ENCODE measurements around the gene OSBPL3.

Gene OSBPL3

GRCh38 chr7:24779283-24779655 lies 200.7 kb downstream of the OSBPL3 start:
- H3K27ac ChIP-seq (ENCODE audit: low read length), result no peak overlapping the region
- H3K9ac ChIP-seq (ENCODE audit: low read length in 2 of 2), result no peak overlapping the region

GRCh38 chr7:24778543-24779282 lies 201.3 kb downstream of the OSBPL3 start:
- peaks cover 0 to 6% of the 10 kb centered on the region in 2 donors for H3K9me3 ChIP-seq (ENCODE audit: control insufficient read depth in 2 of 2, low read length in 2 of 2)
- no peak overlapping the region for H3K9ac ChIP-seq (ENCODE audit: low read length in 2 of 2)
- no peaks in the 10 kb centered on the region for H3K27me3 ChIP-seq (ENCODE audit: control insufficient read depth in 1 of 2, insufficient read depth in 2 of 2, low read length in 2 of 2)
- H3K4me3 ChIP-seq (ENCODE audit: low read length in 2 of 2), result no peak overlapping the region
- H3K27ac ChIP-seq (ENCODE audit: low read length), result no peak overlapping the region
- H3K4me1 ChIP-seq (ENCODE audit: control insufficient read depth, insufficient read depth, low read length), result no peaks in the 10 kb centered on the region
- no peaks in the 10 kb centered on the region for H3K36me3 ChIP-seq (ENCODE audit: control insufficient read depth in 2 of 2, insufficient read depth in 2 of 2, low read length in 2 of 2)

More at GRCh38 chr7:24779283-24779655, 200.7 kb downstream of the OSBPL3 start:
- Histone ChIP-seq H3K36me3 (ENCODE audit: control insufficient read depth in 2 of 2, insufficient read depth in 2 of 2, low read length in 2 of 2) (no peaks in the 10 kb centered on the region), H3K4me1 (ENCODE audit: control insufficient read depth, insufficient read depth, low read length) (no peaks in the 10 kb centered on the region), H3K4me3 (ENCODE audit: low read length in 2 of 2) (no peak overlapping the region), H3K9me3 (ENCODE audit: control insufficient read depth in 2 of 2, low read length in 2 of 2) (peaks cover 0 to 7% of the 10 kb centered on the region in 2 donors), H3K27me3 (ENCODE audit: control insufficient read depth in 1 of 2, insufficient read depth in 2 of 2, low read length in 2 of 2) (no peaks in the 10 kb centered on the region)

GRCh38 chr7:24777806-24778205 lies 202.2 kb downstream of the OSBPL3 start:
- Histone ChIP-seq H3K27ac (ENCODE audit: low read length) (no peak overlapping the region), H3K4me3 (ENCODE audit: low read length in 2 of 2) (no peak overlapping the region), H3K4me1 (ENCODE audit: control insufficient read depth, insufficient read depth, low read length) (no peaks in the 10 kb centered on the region), H3K9ac (ENCODE audit: low read length in 2 of 2) (no peak overlapping the region), H3K36me3 (ENCODE audit: control insufficient read depth in 2 of 2, insufficient read depth in 2 of 2, low read length in 2 of 2) (no peaks in the 10 kb centered on the region), H3K27me3 (ENCODE audit: control insufficient read depth in 1 of 2, insufficient read depth in 2 of 2, low read length in 2 of 2) (no peaks in the 10 kb centered on the region), H3K9me3 (ENCODE audit: control insufficient read depth in 2 of 2, low read length in 2 of 2) (no peaks in the 10 kb centered on the region)

GRCh38 chr7:24773646-24774045 lies 206.3 kb downstream of the OSBPL3 start:
- Histone ChIP-seq H3K27ac (ENCODE audit: low read length) (no peak overlapping the region), H3K4me1 (ENCODE audit: control insufficient read depth, insufficient read depth, low read length) (no peaks in the 10 kb centered on the region), H3K9me3 (ENCODE audit: control insufficient read depth in 2 of 2, low read length in 2 of 2) (peaks cover 0 to 5% of the 10 kb centered on the region in 2 donors), H3K27me3 (ENCODE audit: control insufficient read depth in 1 of 2, insufficient read depth in 2 of 2, low read length in 2 of 2) (no peaks in the 10 kb centered on the region), H3K9ac (ENCODE audit: low read length in 2 of 2) (no peak overlapping the region), H3K36me3 (ENCODE audit: control insufficient read depth in 2 of 2, insufficient read depth in 2 of 2, low read length in 2 of 2) (no peaks in the 10 kb centered on the region), H3K4me3 (ENCODE audit: low read length in 2 of 2) (no peak overlapping the region)

GRCh38 chr7:24769851-24770250 lies 210.1 kb downstream of the OSBPL3 start:
- Histone ChIP-seq H3K9me3 (ENCODE audit: control insufficient read depth in 2 of 2, low read length in 2 of 2) (peaks cover 0 to 5% of the 10 kb centered on the region in 2 donors), H3K27ac (ENCODE audit: low read length) (no peak overlapping the region), H3K9ac (ENCODE audit: low read length in 2 of 2) (no peak overlapping the region), H3K27me3 (ENCODE audit: control insufficient read depth in 1 of 2, insufficient read depth in 2 of 2, low read length in 2 of 2) (peaks cover 0 to 2% of the 10 kb centered on the region in 2 donors), H3K4me3 (ENCODE audit: low read length in 2 of 2) (no peak overlapping the region), H3K4me1 (ENCODE audit: control insufficient read depth, insufficient read depth, low read length) (no peaks in the 10 kb centered on the region), H3K36me3 (ENCODE audit: control insufficient read depth in 2 of 2, insufficient read depth in 2 of 2, low read length in 2 of 2) (no peaks in the 10 kb centered on the region)

- Histone ChIP-seq H3K27me3 (ENCODE audit: control insufficient read depth in 1 of 2, insufficient read depth in 2 of 2, low read length in 2 of 2) (peaks cover 0 to 3% of the 10 kb centered on the region in 2 donors), H3K4me3 (ENCODE audit: low read length in 2 of 2) (no peak overlapping the region)
Observed at GRCh38 chr7:24769014-24769830, 210.8 kb downstream of the OSBPL3 start.

GRCh38 chr7:24767878-24768569 lies 212.0 kb downstream of the OSBPL3 start:
- Histone ChIP-seq H3K9me3 (ENCODE audit: control insufficient read depth in 2 of 2, low read length in 2 of 2) (peaks cover 0 to 5% of the 10 kb centered on the region in 2 donors), H3K4me3 (ENCODE audit: low read length in 2 of 2) (no peak overlapping the region), H3K4me1 (ENCODE audit: control insufficient read depth, insufficient read depth, low read length) (no peaks in the 10 kb centered on the region), H3K27me3 (ENCODE audit: control insufficient read depth in 1 of 2, insufficient read depth in 2 of 2, low read length in 2 of 2) (peaks cover 0 to 6% of the 10 kb centered on the region in 2 donors), H3K9ac (ENCODE audit: low read length in 2 of 2) (no peak overlapping the region), H3K27ac (ENCODE audit: low read length) (no peak overlapping the region), H3K36me3 (ENCODE audit: control insufficient read depth in 2 of 2, insufficient read depth in 2 of 2, low read length in 2 of 2) (no peaks in the 10 kb centered on the region)

More at GRCh38 chr7:24769014-24769830, 210.8 kb downstream of the OSBPL3 start:
- H3K36me3 ChIP-seq (ENCODE audit: control insufficient read depth in 2 of 2, insufficient read depth in 2 of 2, low read length in 2 of 2), result no peaks in the 10 kb centered on the region
- no peak overlapping the region for H3K27ac ChIP-seq (ENCODE audit: low read length)
- H3K9me3 ChIP-seq (ENCODE audit: control insufficient read depth in 2 of 2, low read length in 2 of 2), result peaks cover 0 to 5% of the 10 kb centered on the region in 2 donors
- no peaks in the 10 kb centered on the region for H3K4me1 ChIP-seq (ENCODE audit: control insufficient read depth, insufficient read depth, low read length)
- H3K9ac ChIP-seq (ENCODE audit: low read length in 2 of 2), result no peak overlapping the region

GRCh38 chr7:24764972-24765744 lies 214.8 kb downstream of the OSBPL3 start:
- H3K27ac ChIP-seq (ENCODE audit: low read length), result no peak overlapping the region
- no peaks in the 10 kb centered on the region for H3K4me1 ChIP-seq (ENCODE audit: control insufficient read depth, insufficient read depth, low read length)
- no peak overlapping the region for H3K9ac ChIP-seq (ENCODE audit: low read length in 2 of 2)
- peaks cover 0 to 8% of the 10 kb centered on the region in 2 donors for H3K27me3 ChIP-seq (ENCODE audit: control insufficient read depth in 1 of 2, insufficient read depth in 2 of 2, low read length in 2 of 2)
- H3K9me3 ChIP-seq (ENCODE audit: control insufficient read depth in 2 of 2, low read length in 2 of 2), result no peaks in the 10 kb centered on the region
- no peak overlapping the region for H3K4me3 ChIP-seq (ENCODE audit: low read length in 2 of 2)
- H3K36me3 ChIP-seq (ENCODE audit: control insufficient read depth in 2 of 2, insufficient read depth in 2 of 2, low read length in 2 of 2), result no peaks in the 10 kb centered on the region

- Histone ChIP-seq H3K4me1 (ENCODE audit: control insufficient read depth, insufficient read depth, low read length) (no peaks in the 10 kb centered on the region), H3K27me3 (ENCODE audit: control insufficient read depth in 1 of 2, insufficient read depth in 2 of 2, low read length in 2 of 2) (peaks cover 0 to 8% of the 10 kb centered on the region in 2 donors), H3K9me3 (ENCODE audit: control insufficient read depth in 2 of 2, low read length in 2 of 2) (no peaks in the 10 kb centered on the region), H3K36me3 (ENCODE audit: control insufficient read depth in 2 of 2, insufficient read depth in 2 of 2, low read length in 2 of 2) (no peaks in the 10 kb centered on the region), H3K9ac (ENCODE audit: low read length in 2 of 2) (no peak overlapping the region), H3K27ac (ENCODE audit: low read length) (no peak overlapping the region), H3K4me3 (ENCODE audit: low read length in 2 of 2) (no peak overlapping the region)
Observed at GRCh38 chr7:24764011-24764410, 216.0 kb downstream of the OSBPL3 start.

GRCh38 chr7:24763303-24763901 lies 216.6 kb downstream of the OSBPL3 start:
- Histone ChIP-seq H3K9ac (ENCODE audit: low read length in 2 of 2) (no peak overlapping the region), H3K9me3 (ENCODE audit: control insufficient read depth in 2 of 2, low read length in 2 of 2) (no peaks in the 10 kb centered on the region), H3K4me1 (ENCODE audit: control insufficient read depth, insufficient read depth, low read length) (peaks cover under 1% of the 10 kb centered on the region), H3K27me3 (ENCODE audit: control insufficient read depth in 1 of 2, insufficient read depth in 2 of 2, low read length in 2 of 2) (peaks cover 0 to 8% of the 10 kb centered on the region in 2 donors), H3K4me3 (ENCODE audit: low read length in 2 of 2) (no peak overlapping the region), H3K36me3 (ENCODE audit: control insufficient read depth in 2 of 2, insufficient read depth in 2 of 2, low read length in 2 of 2) (no peaks in the 10 kb centered on the region), H3K27ac (ENCODE audit: low read length) (no peak overlapping the region)

Data from stomach smooth muscle (tissue), 2 donors.